K562 (cell line): ENCODE measurements around the gene CPA2. TPM values are rescaled to one million over a fixed set of nuclear protein-coding genes. Genes with fewer than 3 reads are reported as not detected.

Experiments used
- CBX5 ChIP-seq: IDR thresholded peaks from 2 replicates; pipeline ENCODE4 v1.6.1; 2014; ENCODE audit warnings: low read depth, borderline replicate concordance
- CHAMP1 ChIP-seq: fragments of 450-650 bp; IDR thresholded peaks from 2 replicates; pipeline ENCODE4 v1.6.1; 2016; ENCODE audit warnings: mild to moderate bottlenecking
- ID3 ChIP-seq, 2 experiments: fragments of 250-450 bp in 1 of 2; fragments of 450-650 bp in 1 of 2; sonication (Bioruptor Pico) in 1 of 2; IDR thresholded peaks; 2 replicates each; pipeline versions ENCODE4 v1.6.1 to v1.8.0; 2016 to 2021; ENCODE audit warnings: mild to moderate bottlenecking in 2 of 2, moderate library complexity in 2 of 2, missing compliant biosample characterization in 1 of 2, missing genetic modification characterization in 1 of 2
- KLF13 ChIP-seq: fragments of 450-650 bp; IDR thresholded peaks from 2 replicates; pipeline ENCODE4 v1.6.1; 2016; ENCODE audit warnings: missing genetic modification characterization, low read depth, mild to moderate bottlenecking, missing compliant biosample characterization, moderate library complexity, borderline replicate concordance
- RBM25 ChIP-seq: fragments of 200-400 bp; formaldehyde crosslinking; IDR thresholded peaks from 2 replicates; pipeline ENCODE4 v1.6.1; 2018; ENCODE audit warnings: low read length, low read depth, moderate library complexity; ENCODE audit not compliant: severe bottlenecking
- ZBTB34 ChIP-seq: fragments of 250-450 bp; sonication (Bioruptor Pico); IDR thresholded peaks from 2 replicates; pipeline ENCODE4 v1.8.0; 2021; ENCODE audit warnings: mild to moderate bottlenecking, moderate library complexity
- ZNF280A ChIP-seq: fragments of 450-650 bp; IDR thresholded peaks from 2 replicates; pipeline ENCODE4 v1.6.1; 2018; ENCODE audit warnings: mild to moderate bottlenecking, low read depth; ENCODE audit not compliant: partially characterized antibody
- ZNF318 ChIP-seq, 2 experiments: fragments of 450-650 bp; IDR thresholded peaks; 2 replicates each; pipeline ENCODE4 v1.6.1; 2016; ENCODE audit warnings: mild to moderate bottlenecking in 2 of 2, borderline replicate concordance in 1 of 2, low read depth in 1 of 2, moderate library complexity in 1 of 2
- ZNF583 ChIP-seq: fragments of 250-450 bp; sonication (Bioruptor Pico); IDR thresholded peaks from 2 replicates; pipeline ENCODE4 v1.4.0; 2020
- polyA plus RNA-seq, 8 experiments: library from polyadenylated mRNA; depleted of rRNA in 4 of 8; stranded (reverse) in 5 of 8; unstranded in 3 of 8; fragments of >200 nt; fragmentation: Nextera tagmentation in 2 of 8; fragmentation: Illumina TruSeq in 1 of 8; extraction: Ambion mirVana in 2 of 8; extraction: Trizol in 1 of 8; gene quantifications; 2 replicates each; pipeline versions ENCODE4 v1.2.1 to v1.2.3, GENCODE V29; 2011 to 2014; ENCODE audit warnings: inconsistent platforms in 1 of 8, missing spikeins in 1 of 8
- total RNA-seq, 7 experiments: library from RNA; depleted of rRNA in 6 of 7; stranded (reverse); fragments of >200 nt in 6 of 7; fragmentation: Illumina TruSeq in 2 of 7; extraction: Trizol in 2 of 7; gene quantifications; 2 replicates each; pipeline versions ENCODE4 v1.2.1 to v1.2.3, GENCODE V29; 2011 to 2021; ENCODE audit warnings: low replicate concordance in 1 of 7

CPA2 gene
- total and polyA plus RNA-seq, 9 of the 15 experiments (the other 6 are each of a cell fraction or from before 2014, with no cell fraction given) = 0.04 to 0.84 (median 0.09) TPM; not detected in 4

- peak; percentile 89 for TF ChIP-seq RBM25
- TF ChIP-seq ZNF318 (IDR thresholded peaks at IDR 0.05; ENCODE audit: borderline replicate concordance in 1 of 2, low read depth in 1 of 2) = peak in 1 of 2 experiments; percentile 33; a peak in 1 of 4 replicates
- TF ChIP-seq CBX5 = peak; percentile 43; the same call in 1 of the 2 replicates
- TF ChIP-seq ZNF280A = peak; percentile 82
- 0 out of 2 replicates have a peak, but pooled peaks have one; percentile 42 for TF ChIP-seq ID3 (CRISPR knock-in tag; IDR thresholded peaks at IDR 0.05)
- no peak for TF ChIP-seq ID3 (tag; IDR thresholded peaks at IDR 0.05)
- TF ChIP-seq CHAMP1 = 0 out of 2 replicates have a peak, but pooled peaks have one; percentile 28
- no peak for TF ChIP-seq KLF13 (tag)
- no peak for TF ChIP-seq ZBTB34 (CRISPR knock-in tag)
- TF ChIP-seq ZNF583 (CRISPR knock-in tag) = no peak
Observed at GRCh38 chr7:130258494-130259078, 8.1 kb upstream of the CPA2 start (continued).
